H1 (cell line): Measurements from ENCODE around the gene TMEM9B. TPM values are rescaled to one million over a fixed set of nuclear protein-coding genes. Genes with fewer than 3 reads are reported as not detected.

Experiments used
- HDAC6 ChIP-seq: IDR thresholded peaks from one replicate; pipeline ENCODE4 v1.7.1; 2012; ENCODE audit warnings: low read depth, mild to moderate bottlenecking, inconsistent platforms, low read length, moderate library complexity
- NANOG ChIP-seq: IDR thresholded peaks from 2 replicates; pipeline ENCODE4 v1.6.1; 2011; ENCODE audit warnings: low read length, low read depth, mild to moderate bottlenecking, inconsistent platforms; ENCODE audit not compliant: insufficient read depth, poor library complexity, severe bottlenecking
- RAD21 ChIP-seq, 2 experiments: IDR thresholded peaks in 1 of 2; conservative IDR thresholded peaks in 1 of 2; 2 replicates each; pipeline ENCODE4 v1.6.1; 2011; ENCODE audit warnings: low read depth in 2 of 2, low read length in 2 of 2, improper control_type of control experiment in 1 of 2, inconsistent platforms in 1 of 2, mild to moderate bottlenecking in 1 of 2, moderate library complexity in 1 of 2
- RXRA ChIP-seq: IDR thresholded peaks from 2 replicates; pipeline ENCODE4 v1.6.1; 2011; ENCODE audit warnings: low read depth, mild to moderate bottlenecking, low read length, moderate library complexity; ENCODE audit not compliant: insufficient read depth
- SIRT6 ChIP-seq: IDR thresholded peaks from one replicate; pipeline ENCODE4 v1.7.1; 2012; ENCODE audit warnings: low read length, inconsistent platforms
- TAF7 ChIP-seq: optimal IDR thresholded peaks from 2 replicates; pipeline ENCODE3; 2011; ENCODE audit warnings: low read depth, mild to moderate bottlenecking, inconsistent platforms, low read length, moderate library complexity, borderline replicate concordance
- YY1 ChIP-seq: IDR thresholded peaks from 2 replicates; pipeline ENCODE4 v1.6.1; 2011; ENCODE audit warnings: low read depth, mild to moderate bottlenecking, low read length
- polyA plus RNA-seq, 7 experiments: library from polyadenylated mRNA; depleted of rRNA in 3 of 7; stranded (reverse) in 5 of 7; unstranded in 2 of 7; fragments of >200 nt in 5 of 7; fragments of 200-250 nt in 2 of 7; gene quantifications; 1 replicate in 5 of 7; 2 replicates in 1 of 7; 4 replicates in 1 of 7; pipeline versions ENCODE4 v1.2.1 to v1.2.3, GENCODE V29; 2011 to 2013; ENCODE audit warnings: missing spikeins in 2 of 7, mixed read lengths in 2 of 7
- total RNA-seq: library from RNA; stranded (reverse); fragmentation: NEBNext Ultra II Directional; extraction: Animal tissue kit (Norgen Biotek cat#: 25700); gene quantifications from 2 replicates; pipeline ENCODE4 v1.2.1, GENCODE V29; 2021

Gene TMEM9B
- total and polyA plus RNA-seq, 2 of the 8 experiments (the other 6 are each of a cell fraction or from before 2014, with no cell fraction given) = 8.3 to 9.4 TPM

DNA sequence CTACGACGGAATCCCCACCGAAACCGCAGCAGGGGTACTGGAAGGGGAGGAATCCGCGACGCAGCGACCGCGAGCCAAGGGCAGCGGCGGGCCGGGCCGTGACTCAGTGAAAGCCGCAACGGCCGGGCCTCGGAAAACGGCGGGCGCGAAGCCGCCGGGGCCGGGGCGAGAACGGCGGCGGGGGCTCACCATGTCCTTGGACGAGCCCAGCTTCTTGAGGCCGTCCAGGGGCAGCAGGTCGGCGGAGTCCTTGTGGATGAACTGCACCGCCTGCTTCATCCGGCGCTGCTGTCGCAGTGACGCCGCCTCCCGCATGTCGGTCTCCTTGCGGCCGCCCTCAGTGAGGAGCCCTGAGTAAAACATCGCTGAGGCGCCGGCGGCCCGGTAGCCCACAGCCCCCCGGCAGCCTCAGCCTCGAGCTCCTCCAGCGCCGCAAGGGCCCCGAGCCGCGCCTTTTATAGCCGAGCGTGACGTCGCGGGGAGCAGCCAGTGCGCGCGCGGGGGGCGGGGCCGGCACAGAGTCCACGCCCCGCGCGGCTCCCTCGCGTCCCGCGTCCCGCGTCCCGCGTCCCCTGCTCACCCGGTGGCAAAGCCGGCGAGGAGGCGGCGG lies 39.4 kb upstream of the TMEM9B start, which contains the start of gene NRIP3 (continued):
- TF ChIP-seq YY1 = no peak
- no peak for TF ChIP-seq RAD21 (IDR thresholded peaks at IDR 0.05 in 1 of 2, conservative IDR thresholded peaks at IDR 0.05 in 1 of 2; ENCODE audit: low read depth in 2 of 2, low read length in 2 of 2)
- no peak for TF ChIP-seq TAF7
- TF ChIP-seq SIRT6 = no peak
- TF ChIP-seq RXRA = no peak
- TF ChIP-seq HDAC6 = no peak
- no peak for TF ChIP-seq NANOG
